ENCODE measurements around the gene KCTD1. TPM values are rescaled to one million over a fixed set of nuclear protein-coding genes. Genes with fewer than 3 reads are reported as not detected.

The KCTD1 gene
- total and polyA plus RNA-seq, 2 donors from 2014 or later: 48.5 to 83.7 TPM

DNA sequence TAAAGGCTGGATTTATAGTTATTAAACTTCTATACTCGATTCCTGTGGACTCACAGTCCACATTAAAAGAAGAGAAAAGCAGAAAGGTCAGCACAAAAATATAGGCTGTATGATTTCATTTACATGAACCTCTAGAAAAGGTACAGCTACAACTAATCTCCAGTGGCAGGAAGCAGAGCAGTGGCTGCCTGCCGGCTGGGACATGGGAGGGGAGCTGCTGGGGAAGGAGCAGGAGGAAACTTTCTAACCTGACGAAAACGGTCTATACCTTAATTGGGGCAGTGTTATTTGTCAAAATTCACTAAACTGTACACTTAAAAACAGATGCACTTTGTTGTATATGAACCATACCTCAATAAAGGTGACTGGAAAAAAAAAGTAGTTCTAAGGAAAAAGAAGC lies 26.7 kb downstream of the KCTD1 start:
- TF ChIP-seq, protein P1, sequence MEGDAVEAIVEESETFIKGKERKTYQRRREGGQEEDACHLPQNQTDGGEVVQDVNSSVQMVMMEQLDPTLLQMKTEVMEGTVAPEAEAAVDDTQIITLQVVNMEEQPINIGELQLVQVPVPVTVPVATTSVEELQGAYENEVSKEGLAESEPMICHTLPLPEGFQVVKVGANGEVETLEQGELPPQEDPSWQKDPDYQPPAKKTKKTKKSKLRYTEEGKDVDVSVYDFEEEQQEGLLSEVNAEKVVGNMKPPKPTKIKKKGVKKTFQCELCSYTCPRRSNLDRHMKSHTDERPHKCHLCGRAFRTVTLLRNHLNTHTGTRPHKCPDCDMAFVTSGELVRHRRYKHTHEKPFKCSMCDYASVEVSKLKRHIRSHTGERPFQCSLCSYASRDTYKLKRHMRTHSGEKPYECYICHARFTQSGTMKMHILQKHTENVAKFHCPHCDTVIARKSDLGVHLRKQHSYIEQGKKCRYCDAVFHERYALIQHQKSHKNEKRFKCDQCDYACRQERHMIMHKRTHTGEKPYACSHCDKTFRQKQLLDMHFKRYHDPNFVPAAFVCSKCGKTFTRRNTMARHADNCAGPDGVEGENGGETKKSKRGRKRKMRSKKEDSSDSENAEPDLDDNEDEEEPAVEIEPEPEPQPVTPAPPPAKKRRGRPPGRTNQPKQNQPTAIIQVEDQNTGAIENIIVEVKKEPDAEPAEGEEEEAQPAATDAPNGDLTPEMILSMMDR (IDR thresholded peaks at IDR 0.05; ENCODE audit: borderline replicate concordance, extremely low read depth, insufficient read depth): no peak
- Histone ChIP-seq H3K27me3 (ENCODE audit: control insufficient read depth, insufficient read depth, low read length) (no peaks in the 10 kb centered on the region), H3K4me1 (ENCODE audit: control insufficient read depth in 2 of 3, insufficient read depth in 2 of 3, low read depth in 1 of 3, low read length in 3 of 3) (no peaks in the 10 kb centered on the region), H3K27ac (ENCODE audit: low read depth in 2 of 2, low read length in 2 of 2) (no peak overlapping the region), H3K4me3 (ENCODE audit: low read length in 3 of 3) (no peak overlapping the region), H3K36me3 (ENCODE audit: control insufficient read depth in 2 of 3, insufficient read depth in 3 of 3, low read length in 3 of 3) (no peaks in the 10 kb centered on the region), H3K9me3 (ENCODE audit: control insufficient read depth in 2 of 3, insufficient read depth in 1 of 3, low read length in 3 of 3) (no peaks in the 10 kb centered on the region), H3K9ac (ENCODE audit: low read length in 3 of 3) (no peak overlapping the region)
- intact Hi-C loops (cut with DNase I): no loop called here
- FAIRE-seq (no peak), DNase-seq (no peak)

DNA sequence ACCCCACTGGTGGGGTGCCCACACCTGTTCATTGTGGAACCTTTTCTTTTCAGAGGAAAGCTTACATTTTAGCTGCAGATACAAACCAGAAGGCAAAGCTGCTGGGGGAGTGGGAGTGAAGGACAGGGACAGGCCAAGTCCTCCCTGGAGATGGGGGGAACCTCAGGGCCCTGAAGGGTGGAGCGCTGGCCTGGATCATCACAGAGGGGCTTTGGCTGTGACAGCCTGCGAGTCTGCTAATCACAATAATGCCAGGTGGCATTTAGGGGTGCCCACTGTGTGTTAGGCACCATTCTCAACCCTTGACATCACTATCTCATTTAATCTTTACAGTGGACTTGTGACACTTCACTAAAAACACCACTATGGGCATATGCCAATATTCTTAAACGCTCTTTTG lies 27.4 kb downstream of the KCTD1 start:
- Histone ChIP-seq H3K4me1 (ENCODE audit: control insufficient read depth in 2 of 3, insufficient read depth in 2 of 3, low read depth in 1 of 3, low read length in 3 of 3) (no peaks in the 10 kb centered on the region), H3K27ac (ENCODE audit: low read depth in 2 of 2, low read length in 2 of 2) (no peak overlapping the region), H3K9ac (ENCODE audit: low read length in 3 of 3) (no peak overlapping the region), H3K27me3 (ENCODE audit: control insufficient read depth, insufficient read depth, low read length) (no peaks in the 10 kb centered on the region), H3K9me3 (ENCODE audit: control insufficient read depth in 2 of 3, insufficient read depth in 1 of 3, low read length in 3 of 3) (no peaks in the 10 kb centered on the region), H3K36me3 (ENCODE audit: control insufficient read depth in 2 of 3, insufficient read depth in 3 of 3, low read length in 3 of 3) (no peaks in the 10 kb centered on the region), H3K4me3 (ENCODE audit: low read length in 3 of 3) (no peak overlapping the region)
- FAIRE-seq (no peak), DNase-seq (no peak)
- TF ChIP-seq, protein P1 (IDR thresholded peaks at IDR 0.05; ENCODE audit: borderline replicate concordance, extremely low read depth, insufficient read depth): no peak
- intact Hi-C loops (cut with DNase I): no loop called here

DNA sequence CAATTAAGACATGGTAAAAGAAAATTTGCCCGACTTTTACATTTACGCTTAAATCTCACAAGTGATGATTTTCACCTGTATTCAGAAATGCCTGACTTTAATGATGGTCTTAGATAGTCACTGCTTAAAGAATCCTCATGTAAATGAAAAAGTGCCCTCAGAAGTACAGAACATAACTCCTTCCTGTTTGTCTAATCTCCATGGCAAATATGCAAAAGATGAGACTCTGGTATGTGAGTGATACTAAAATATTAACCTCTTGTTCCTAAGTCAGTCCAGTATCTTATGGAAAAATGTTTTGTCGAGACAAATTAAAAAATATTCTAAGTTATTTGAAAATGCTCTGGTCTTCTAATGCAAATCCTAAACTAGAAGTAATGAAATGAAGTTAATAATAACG lies 29.2 kb downstream of the KCTD1 start:
- Histone ChIP-seq H3K9ac (ENCODE audit: low read length in 3 of 3) (no peak overlapping the region), H3K36me3 (ENCODE audit: control insufficient read depth in 2 of 3, insufficient read depth in 3 of 3, low read length in 3 of 3) (no peaks in the 10 kb centered on the region), H3K27ac (ENCODE audit: low read depth in 2 of 2, low read length in 2 of 2) (no peak overlapping the region), H3K4me3 (ENCODE audit: low read length in 3 of 3) (no peak overlapping the region), H3K27me3 (ENCODE audit: control insufficient read depth, insufficient read depth, low read length) (no peaks in the 10 kb centered on the region), H3K9me3 (ENCODE audit: control insufficient read depth in 2 of 3, insufficient read depth in 1 of 3, low read length in 3 of 3) (no peaks in the 10 kb centered on the region), H3K4me1 (ENCODE audit: control insufficient read depth in 2 of 3, insufficient read depth in 2 of 3, low read depth in 1 of 3, low read length in 3 of 3) (no peaks in the 10 kb centered on the region)
- DNase-seq (no peak), FAIRE-seq (no peak)
- intact Hi-C loops (cut with DNase I): no loop called here
- TF ChIP-seq, protein P1 (IDR thresholded peaks at IDR 0.05; ENCODE audit: borderline replicate concordance, extremely low read depth, insufficient read depth): no peak

DNA sequence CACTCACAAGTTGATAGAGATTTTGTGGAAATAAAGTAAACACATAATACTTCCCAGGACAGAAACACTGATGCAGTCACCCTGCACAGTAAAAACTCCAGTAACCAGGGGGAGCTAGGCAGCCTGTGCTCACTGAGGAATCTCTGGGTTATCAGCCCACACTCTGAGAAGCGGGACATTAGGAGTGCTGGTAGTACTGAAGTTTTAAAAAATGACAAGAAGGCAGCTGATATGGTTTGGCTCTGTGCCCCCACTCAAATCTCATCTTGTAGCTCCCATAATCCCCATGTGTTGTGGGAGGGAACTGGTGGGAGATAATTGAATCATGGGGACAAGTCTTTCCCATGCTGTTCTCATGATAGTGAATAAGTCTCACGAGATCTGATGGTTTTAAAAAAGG lies 31.4 kb downstream of the KCTD1 start:
- TF ChIP-seq, protein P1 (IDR thresholded peaks at IDR 0.05; ENCODE audit: borderline replicate concordance, extremely low read depth, insufficient read depth): no peak
- Histone ChIP-seq H3K4me3 (ENCODE audit: low read length in 3 of 3) (no peak overlapping the region), H3K27ac (ENCODE audit: low read depth in 2 of 2, low read length in 2 of 2) (no peak overlapping the region), H3K9ac (ENCODE audit: low read length in 3 of 3) (no peak overlapping the region), H3K36me3 (ENCODE audit: control insufficient read depth in 2 of 3, insufficient read depth in 3 of 3, low read length in 3 of 3) (no peaks in the 10 kb centered on the region), H3K4me1 (ENCODE audit: control insufficient read depth in 2 of 3, insufficient read depth in 2 of 3, low read depth in 1 of 3, low read length in 3 of 3) (peaks cover 0 to under 1% (median under 1%) of the 10 kb centered on the region in 3 donors), H3K9me3 (ENCODE audit: control insufficient read depth in 2 of 3, insufficient read depth in 1 of 3, low read length in 3 of 3) (no peaks in the 10 kb centered on the region), H3K27me3 (ENCODE audit: control insufficient read depth, insufficient read depth, low read length) (no peaks in the 10 kb centered on the region)
- FAIRE-seq (no peak), DNase-seq (peak in 1 of 5 donors; percentile 14)
- intact Hi-C loops (cut with DNase I): no loop called here

Measured in kidney (tissue), 14 donors.